Epithelial cell of esophagus (primary cell): ENCODE measurements around the gene ZBTB20.

Experiments
- DNase-seq: peaks from one replicate; pipeline ENCODE4 v3.0.0; 2010; ENCODE audit warnings: low read depth
- H3K4me3 ChIP-seq: 2 replicates; pipeline ENCODE4 v1.5.1; 2011; ENCODE audit warnings: mild to moderate bottlenecking, low read length, control low read depth
- CTCF ChIP-seq: IDR thresholded peaks from 2 replicates; pipeline ENCODE4 v1.5.1; 2011; ENCODE audit warnings: low read depth, mild to moderate bottlenecking, low read length, control low read depth, inconsistent platforms; ENCODE audit not compliant: insufficient read depth; ENCODE audit errors: missing control alignments

The ZBTB20 gene

DNA sequence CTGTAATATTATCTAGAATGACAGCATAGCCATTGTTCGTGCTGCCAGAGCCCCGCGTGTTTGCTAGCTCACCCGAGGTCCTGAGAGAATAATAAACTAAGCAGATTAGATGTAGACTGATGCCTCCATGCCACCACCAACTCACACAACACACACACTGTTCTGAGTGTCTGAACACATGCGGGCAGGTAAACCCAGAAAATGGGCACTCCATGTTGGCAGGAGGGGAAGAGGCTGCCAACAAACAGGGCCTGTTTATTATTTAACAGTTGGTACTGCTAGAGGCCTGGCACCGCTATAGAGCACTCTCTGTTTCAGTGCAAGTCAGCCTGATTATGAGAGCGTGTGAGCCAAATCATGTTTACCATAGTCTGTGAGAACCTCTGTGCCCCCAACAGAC lies 299.0 kb downstream of the ZBTB20 start:
- no peak overlapping the region for H3K4me3 ChIP-seq
- no peak for DNase-seq
- TF ChIP-seq CTCF, result no peak

GRCh38 chr3:114847564-114847963 lies 299.5 kb downstream of the ZBTB20 start:
- peak; percentile 16 for DNase-seq
- TF ChIP-seq CTCF, result no peak
- no peak overlapping the region for H3K4me3 ChIP-seq

- H3K4me3 ChIP-seq, result no peak overlapping the region
- DNase-seq, result no peak
- TF ChIP-seq CTCF, result no peak
These were observed 300.3 kb downstream of the ZBTB20 start for GRCh38 chr3:114846779-114847178.

DNA sequence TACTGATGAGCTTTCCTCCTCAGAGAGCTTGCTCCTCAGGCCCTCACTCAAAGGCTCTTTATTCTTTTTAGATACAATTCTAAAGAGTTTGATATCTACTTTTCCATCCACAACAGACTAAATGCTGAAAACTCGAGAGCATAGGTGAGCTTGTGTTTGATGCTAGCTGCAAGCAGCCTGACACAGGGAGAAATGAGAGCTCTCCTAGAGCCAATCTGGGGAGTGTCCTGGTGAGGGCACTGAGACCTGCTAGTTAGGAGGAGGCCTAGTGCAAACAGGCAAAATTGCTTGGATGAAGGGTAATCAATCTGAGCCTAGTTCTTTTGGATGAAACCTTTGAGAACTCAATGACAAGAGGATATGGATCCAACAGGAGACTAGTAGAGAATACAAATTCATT lies 300.8 kb downstream of the ZBTB20 start:
- H3K4me3 ChIP-seq, result no peak overlapping the region
- DNase-seq, result no peak
- TF ChIP-seq CTCF, result no peak

DNA sequence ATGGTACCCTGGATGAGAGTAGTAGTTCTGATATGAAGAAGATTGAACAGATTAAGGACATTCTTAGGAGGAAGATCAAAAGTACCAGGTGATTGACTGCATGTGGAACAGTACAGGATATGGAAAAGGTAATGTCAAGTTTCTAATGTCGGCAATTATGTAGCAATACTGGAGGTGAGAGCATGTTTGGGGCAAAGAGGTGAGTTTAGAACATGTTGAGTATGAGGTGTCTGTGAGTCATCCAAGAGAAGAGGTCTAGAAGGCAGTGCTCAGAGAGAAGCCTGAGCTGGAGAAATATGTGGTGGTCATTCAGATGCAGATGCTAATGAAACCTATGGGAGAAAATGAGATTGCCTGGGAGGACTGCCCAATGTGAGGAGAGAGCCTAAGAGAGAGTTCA lies 305.6 kb downstream of the ZBTB20 start:
- no peak for TF ChIP-seq CTCF
- DNase-seq, result peak; percentile 78

GRCh38 chr3:114839476-114839875 lies 307.6 kb downstream of the ZBTB20 start:
- no peak for DNase-seq
- no peak for TF ChIP-seq CTCF
- H3K4me3 ChIP-seq, result no peak overlapping the region

More for the DNA sequence above, 305.6 kb downstream of the ZBTB20 start:
- H3K4me3 ChIP-seq, result no peak overlapping the region

- no peak for DNase-seq
- H3K4me3 ChIP-seq, result no peak overlapping the region
- no peak for TF ChIP-seq CTCF
These were observed 309.1 kb downstream of the ZBTB20 start for GRCh38 chr3:114838025-114838424.
